Measurements from ENCODE around the gene POMP.

- TF ChIP-seq CTCF (IDR thresholded peaks at IDR 0.05; ENCODE audit: low read depth, low read length) (peak; percentile 30), EZH2phosphoT487 (IDR thresholded peaks at IDR 0.05; ENCODE audit: low read depth) (no peak)
Observed at GRCh38 chr13:28658796-28659620, at the start of gene POMP.

Data from OCI-LY3 (cell line).